Activated CD4-positive, alpha-beta T cell treated with anti-CD3 and anti-CD28 coated beads, Interleukin-2, amount 50 U/mL, for 16 hours (primary cell): Measurements from ENCODE around the gene FRMPD4.

Experiments
- DNase-seq: peaks from one replicate; pipeline ENCODE4 v3.0.0-alpha.2; 2020

The FRMPD4 gene

GRCh38 chrX:12685541-12685940 lies 547.3 kb downstream of the FRMPD4 start:
- DNase-seq = no peak

GRCh38 chrX:12686331-12686730 lies 548.1 kb downstream of the FRMPD4 start:
- no peak for DNase-seq

GRCh38 chrX:12690646-12691045 lies 552.4 kb downstream of the FRMPD4 start:
- DNase-seq = no peak

- DNase-seq = no peak
These were observed 555.5 kb downstream of the FRMPD4 start for GRCh38 chrX:12693754-12694153.

- DNase-seq = no peak
These were observed 562.5 kb downstream of the FRMPD4 start for GRCh38 chrX:12700745-12701144.

GRCh38 chrX:12701628-12702027 lies 563.4 kb downstream of the FRMPD4 start:
- peak; percentile 54 for DNase-seq

GRCh38 chrX:12702509-12703091 lies 564.3 kb downstream of the FRMPD4 start:
- DNase-seq = peak; percentile 3

- no peak for DNase-seq
These were observed 566.4 kb downstream of the FRMPD4 start for GRCh38 chrX:12704706-12705105.

- no peak for DNase-seq
These were observed 570.8 kb downstream of the FRMPD4 start for GRCh38 chrX:12709047-12709446.

GRCh38 chrX:12711435-12712040 lies 573.3 kb downstream of the FRMPD4 start:
- no peak for DNase-seq

- no peak for DNase-seq
These were observed 578.3 kb downstream of the FRMPD4 start for GRCh38 chrX:12716574-12716973.

GRCh38 chrX:12719837-12720236 lies 581.6 kb downstream of the FRMPD4 start:
- no peak for DNase-seq

- DNase-seq = no peak
These were observed 582.8 kb downstream of the FRMPD4 start for GRCh38 chrX:12721042-12721441.

GRCh38 chrX:12722314-12722713 lies 584.0 kb downstream of the FRMPD4 start:
- DNase-seq = no peak

- DNase-seq = no peak
These were observed 603.1 kb downstream of the FRMPD4 start for GRCh38 chrX:12741416-12741815.

GRCh38 chrX:12747433-12747832 lies 609.2 kb downstream of the FRMPD4 start:
- DNase-seq = no peak

GRCh38 chrX:12751887-12752286 lies 613.6 kb downstream of the FRMPD4 start:
- DNase-seq = no peak

- no peak for DNase-seq
These were observed 615.1 kb downstream of the FRMPD4 start for GRCh38 chrX:12753366-12753765.

GRCh38 chrX:12758291-12758690 lies 620.0 kb downstream of the FRMPD4 start:
- DNase-seq = no peak

GRCh38 chrX:12767856-12768255 lies 629.6 kb downstream of the FRMPD4 start:
- no peak for DNase-seq

GRCh38 chrX:12768491-12768890 lies 630.2 kb downstream of the FRMPD4 start:
- DNase-seq = no peak

GRCh38 chrX:12770440-12770839 lies 632.2 kb downstream of the FRMPD4 start:
- DNase-seq = peak; percentile 32

- peak; percentile 74 for DNase-seq
These were observed 633.3 kb downstream of the FRMPD4 start for GRCh38 chrX:12771445-12772069.
